H1 (cell line): Measurements from ENCODE around the gene BCAR1. TPM values are rescaled to one million over a fixed set of nuclear protein-coding genes. Genes with fewer than 3 reads are reported as not detected.

Source experiments
- TAF7 ChIP-seq: optimal IDR thresholded peaks from 2 replicates; pipeline ENCODE3; 2011; ENCODE audit warnings: low read depth, mild to moderate bottlenecking, inconsistent platforms, low read length, moderate library complexity, borderline replicate concordance
- polyA plus RNA-seq, 7 experiments: library from polyadenylated mRNA; depleted of rRNA in 3 of 7; stranded (reverse) in 5 of 7; unstranded in 2 of 7; fragments of >200 nt in 5 of 7; fragments of 200-250 nt in 2 of 7; gene quantifications; 1 replicate in 5 of 7; 2 replicates in 1 of 7; 4 replicates in 1 of 7; pipeline versions ENCODE4 v1.2.1 to v1.2.3, GENCODE V29; 2011 to 2013; ENCODE audit warnings: missing spikeins in 2 of 7, mixed read lengths in 2 of 7
- total RNA-seq: library from RNA; stranded (reverse); fragmentation: NEBNext Ultra II Directional; extraction: Animal tissue kit (Norgen Biotek cat#: 25700); gene quantifications from 2 replicates; pipeline ENCODE4 v1.2.1, GENCODE V29; 2021
- TF ChIP-seq, protein P1 (sequence below): IDR thresholded peaks from 2 replicates; pipeline ENCODE4 v1.6.1; 2012; ENCODE audit warnings: low read length, inconsistent platforms

The BCAR1 gene
- total and polyA plus RNA-seq, 2 of the 8 experiments (the other 6 are each of a cell fraction or from before 2014, with no cell fraction given): 59.8 to 105 TPM

- no peak for TF ChIP-seq TAF7
- TF ChIP-seq, protein P1, sequence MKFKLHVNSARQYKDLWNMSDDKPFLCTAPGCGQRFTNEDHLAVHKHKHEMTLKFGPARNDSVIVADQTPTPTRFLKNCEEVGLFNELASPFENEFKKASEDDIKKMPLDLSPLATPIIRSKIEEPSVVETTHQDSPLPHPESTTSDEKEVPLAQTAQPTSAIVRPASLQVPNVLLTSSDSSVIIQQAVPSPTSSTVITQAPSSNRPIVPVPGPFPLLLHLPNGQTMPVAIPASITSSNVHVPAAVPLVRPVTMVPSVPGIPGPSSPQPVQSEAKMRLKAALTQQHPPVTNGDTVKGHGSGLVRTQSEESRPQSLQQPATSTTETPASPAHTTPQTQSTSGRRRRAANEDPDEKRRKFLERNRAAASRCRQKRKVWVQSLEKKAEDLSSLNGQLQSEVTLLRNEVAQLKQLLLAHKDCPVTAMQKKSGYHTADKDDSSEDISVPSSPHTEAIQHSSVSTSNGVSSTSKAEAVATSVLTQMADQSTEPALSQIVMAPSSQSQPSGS: no peak
These were observed 46.8 kb upstream of the BCAR1 start (continued) for GRCh38 chr16:75298267-75298666.
